GM21619 (cell line): ENCODE results near the gene MAPKBP1.
A peak's percentile ranks its signal among the peaks of the same experiment; 100 is the strongest.
"Not testable (repeated sequence)": the region's sequence is repeated elsewhere in the genome, so short reads cannot be mapped to it uniquely, and the experiment has no call there.

Experiments used
- ATAC-seq: cut with Tn5 transposase; IDR thresholded peaks from one replicate; pipeline ENCODE4 v1.9.1; 2021; ENCODE audit not compliant: unreplicated experiment

The MAPKBP1 gene

GRCh38 chr15:41825572-41826535, 51.6 kb downstream of the MAPKBP1 start:
- no peak for ATAC-seq

DNA sequence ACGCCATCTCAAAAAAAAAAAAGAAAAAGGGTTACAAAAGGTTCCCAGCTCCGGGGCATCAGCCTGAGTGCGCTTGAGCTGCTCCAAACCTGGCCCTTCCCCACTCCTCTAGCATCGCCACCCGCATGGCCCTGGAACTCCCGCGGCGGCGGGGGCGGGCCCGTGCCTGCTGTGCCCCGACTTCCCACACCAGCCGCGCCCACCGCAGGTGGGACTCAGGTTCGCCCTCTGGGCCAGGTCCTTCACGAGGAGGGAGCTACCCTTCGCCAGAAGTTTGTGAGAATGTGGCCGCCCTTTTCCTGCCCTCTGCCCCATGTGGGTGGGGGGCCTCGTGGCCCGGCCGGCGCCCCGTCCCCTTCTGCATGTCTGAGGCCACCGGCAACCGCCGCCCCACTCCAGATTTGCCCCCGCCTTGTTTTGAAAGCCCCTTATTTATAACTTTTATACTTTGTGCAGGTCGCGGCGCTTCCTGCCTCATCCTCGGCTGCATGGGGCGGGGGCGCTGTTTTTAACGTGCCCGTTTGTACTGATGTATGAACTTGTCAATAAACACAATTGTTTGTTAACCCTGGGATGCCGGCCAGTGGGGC, 53.1 kb downstream of the MAPKBP1 start:
- ATAC-seq: peak; percentile 10

- peak; percentile 60 for ATAC-seq
Measured at GRCh38 chr15:41827880-41828806, 53.9 kb downstream of the MAPKBP1 start, which contains the start of gene JMJD7. JMJD7 (plus strand) TSS chr15:41828092; CDS start chr15:41828125, 33 bp downstream.

GRCh38 chr15:41828807-41829141, 54.5 kb downstream of the MAPKBP1 start:
- no peak for ATAC-seq

- ATAC-seq: no peak
Measured at GRCh38 chr15:41829959-41830646, 55.8 kb downstream of the MAPKBP1 start.

DNA sequence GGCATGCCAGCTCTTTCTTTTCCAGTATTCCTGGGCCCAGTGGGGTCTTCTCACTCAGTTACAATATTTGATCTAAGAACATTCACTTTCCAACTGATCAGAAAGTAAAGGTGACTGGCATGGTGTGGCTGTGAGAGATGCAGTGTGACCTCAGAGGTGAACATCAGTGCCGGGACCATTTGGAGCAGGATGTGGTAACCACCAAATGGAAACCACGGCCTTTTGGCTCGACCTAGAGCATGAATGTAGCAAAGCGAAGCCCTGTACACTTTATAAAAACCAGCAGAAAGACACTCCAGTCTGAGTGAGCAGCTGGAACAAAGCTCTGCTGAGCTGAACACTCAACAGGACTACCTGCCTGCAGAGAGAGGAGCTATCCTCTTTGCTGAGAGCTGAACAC, 57.0 kb downstream of the MAPKBP1 start:
- not testable (repeated sequence) for ATAC-seq

DNA sequence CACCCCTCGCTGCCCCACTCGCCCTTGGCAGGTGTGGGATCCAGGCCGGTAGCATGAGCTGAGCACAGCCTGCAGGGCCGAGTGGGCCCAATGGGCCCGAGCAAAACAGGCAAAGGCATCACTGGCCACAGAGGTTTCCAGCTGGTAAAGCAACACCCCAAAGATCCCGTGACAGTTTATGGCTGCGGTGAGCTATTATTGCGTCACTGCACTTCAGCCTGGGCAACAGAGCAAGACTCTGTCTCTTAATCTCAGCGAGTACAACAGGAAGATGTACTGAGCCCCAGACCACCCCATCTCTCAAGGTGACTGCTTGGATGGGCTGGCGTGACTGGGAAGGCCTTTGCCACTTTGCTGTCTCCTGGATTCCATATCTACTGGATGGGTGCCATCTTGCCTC, 57.9 kb downstream of the MAPKBP1 start:
- ATAC-seq: no peak

DNA sequence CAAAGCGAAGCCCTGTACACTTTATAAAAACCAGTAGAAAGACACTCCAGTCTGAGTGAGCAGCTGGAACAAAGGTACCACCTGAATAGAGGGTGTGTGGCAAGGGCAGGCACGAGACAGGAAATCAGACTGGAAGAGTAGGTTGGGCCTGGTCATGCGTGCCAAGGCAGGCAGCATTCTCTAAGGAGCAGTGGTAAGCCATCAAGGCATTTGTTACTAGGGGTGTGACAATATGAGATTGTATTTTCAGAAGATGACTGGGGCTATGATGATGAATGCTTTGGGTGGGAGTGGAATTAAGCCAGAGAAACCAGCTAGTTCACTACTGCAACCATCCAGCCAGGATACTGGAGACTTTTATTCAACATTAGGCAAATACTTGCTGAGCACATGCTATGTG, 58.6 kb downstream of the MAPKBP1 start:
- no peak for ATAC-seq

DNA sequence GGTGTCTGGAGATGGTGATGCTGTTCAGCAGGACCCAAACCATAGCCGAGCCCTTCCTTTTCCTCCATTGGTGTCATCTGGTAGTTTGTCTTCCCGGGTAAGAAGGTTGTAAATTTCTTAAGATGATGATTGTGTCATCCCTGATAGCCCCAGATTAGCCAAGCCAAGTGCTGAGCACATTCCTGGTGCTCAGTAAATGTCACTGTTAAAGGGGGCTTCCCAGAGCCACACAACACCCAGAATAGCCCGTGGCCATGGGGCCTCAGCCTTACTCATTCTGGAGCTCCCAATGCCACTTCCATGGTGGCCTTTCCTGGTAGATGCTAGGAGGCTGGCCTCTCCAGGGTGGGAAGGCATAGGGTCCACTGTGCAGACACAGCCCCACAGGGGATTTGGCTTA, 59.8 kb downstream of the MAPKBP1 start:
- ATAC-seq: no peak

DNA sequence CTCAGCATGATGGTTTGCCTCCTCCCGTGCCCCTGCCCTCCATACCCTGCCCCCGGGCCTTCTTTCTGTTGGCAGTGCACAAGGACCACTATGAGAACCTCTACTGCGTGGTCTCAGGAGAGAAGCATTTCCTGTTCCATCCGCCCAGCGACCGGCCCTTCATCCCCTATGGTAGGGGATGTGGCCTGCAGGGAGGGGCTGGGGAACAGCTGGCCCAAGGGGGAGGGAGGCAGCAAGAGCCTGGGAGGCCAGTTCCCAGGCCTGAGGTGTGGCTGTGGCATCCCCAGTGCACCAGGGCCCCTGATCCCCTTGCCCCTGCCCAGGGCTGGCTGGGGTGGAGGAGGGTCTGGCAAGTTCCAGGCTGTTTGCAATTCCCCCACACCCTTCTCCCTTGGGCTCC, 61.8 kb downstream of the MAPKBP1 start:
- ATAC-seq: no peak

DNA sequence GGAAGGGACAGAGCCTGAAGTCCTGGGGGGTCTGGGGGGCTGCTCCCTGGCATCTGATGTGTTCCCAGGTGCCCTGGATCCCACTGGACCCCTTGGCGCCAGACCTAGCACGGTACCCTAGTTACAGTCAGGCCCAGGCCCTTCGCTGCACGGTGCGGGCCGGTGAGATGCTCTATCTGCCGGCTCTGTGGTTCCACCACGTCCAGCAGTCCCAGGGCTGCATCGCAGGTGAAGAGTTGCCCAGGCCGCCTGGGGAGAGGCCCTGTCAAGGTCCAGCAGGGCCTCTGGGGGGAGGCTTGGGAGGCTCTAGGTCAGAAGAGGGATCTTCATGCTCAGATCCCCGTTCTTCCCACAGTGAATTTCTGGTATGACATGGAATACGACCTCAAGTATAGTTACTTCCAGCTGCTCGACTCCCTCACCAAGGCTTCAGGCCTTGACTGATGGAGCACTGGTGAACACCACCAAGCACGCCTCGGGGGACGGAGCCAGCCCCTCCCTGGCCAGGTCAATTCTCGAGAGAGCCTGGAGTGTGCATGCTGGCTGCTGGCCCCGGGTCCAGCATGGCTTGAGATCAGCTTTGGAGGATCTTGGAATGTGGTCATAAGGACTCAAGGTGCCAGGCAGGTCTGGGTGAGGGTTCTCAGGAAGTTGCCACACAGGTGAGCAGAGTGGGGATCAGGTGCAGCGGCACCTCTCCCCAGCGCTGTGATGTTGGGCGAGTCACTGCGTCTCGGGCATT, 62.6 kb downstream of the MAPKBP1 start:
- ATAC-seq: no peak

GRCh38 chr15:41838400-41838897, 64.2 kb downstream of the MAPKBP1 start, which contains the start of gene PLA2G4B:
PLA2G4B (plus strand) TSS chr15:41838847; CDS start chr15:41838914, 67 bp downstream.
- no peak for ATAC-seq

GRCh38 chr15:41839781-41840491, 65.7 kb downstream of the MAPKBP1 start:
- ATAC-seq: no peak

DNA sequence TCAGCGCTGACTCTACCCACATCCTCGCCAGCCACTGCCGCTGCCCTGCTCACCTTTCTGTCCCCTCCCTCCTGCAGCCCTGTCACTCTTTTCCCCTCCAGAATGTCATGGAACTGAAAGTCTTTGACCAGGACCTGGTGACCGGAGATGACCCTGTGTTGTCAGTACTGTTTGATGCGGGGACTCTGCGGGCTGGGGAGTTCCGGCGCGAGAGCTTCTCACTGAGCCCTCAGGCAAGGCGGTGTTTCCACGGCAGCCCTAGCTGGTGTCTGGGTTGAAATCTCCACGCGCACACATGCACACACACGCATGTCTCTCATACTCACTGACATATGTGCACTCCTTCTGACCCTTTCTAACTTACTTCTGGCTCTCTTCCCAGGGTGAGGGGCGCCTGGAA, 66.4 kb downstream of the MAPKBP1 start:
- ATAC-seq: no peak

DNA sequence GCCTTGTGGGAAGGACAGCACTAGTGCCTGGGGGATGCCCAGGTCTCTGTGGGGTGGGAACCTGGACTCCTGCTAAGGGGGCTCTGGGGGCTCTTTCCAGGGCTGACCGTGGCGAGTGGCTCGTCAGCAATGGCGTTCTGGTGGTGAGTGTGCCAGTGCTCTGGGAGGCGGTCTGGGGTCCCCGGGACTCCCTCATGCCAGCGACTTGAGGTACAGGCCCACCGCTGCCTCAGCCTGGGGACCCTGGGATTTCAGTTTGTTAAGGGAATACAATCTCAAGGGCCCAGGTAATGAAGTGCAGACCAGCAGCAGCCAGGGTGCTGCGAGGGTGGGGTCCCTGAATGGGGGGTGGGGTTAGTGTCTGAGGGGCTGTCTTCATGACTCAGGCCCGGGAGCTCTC, 66.8 kb downstream of the MAPKBP1 start:
- ATAC-seq: no peak

DNA sequence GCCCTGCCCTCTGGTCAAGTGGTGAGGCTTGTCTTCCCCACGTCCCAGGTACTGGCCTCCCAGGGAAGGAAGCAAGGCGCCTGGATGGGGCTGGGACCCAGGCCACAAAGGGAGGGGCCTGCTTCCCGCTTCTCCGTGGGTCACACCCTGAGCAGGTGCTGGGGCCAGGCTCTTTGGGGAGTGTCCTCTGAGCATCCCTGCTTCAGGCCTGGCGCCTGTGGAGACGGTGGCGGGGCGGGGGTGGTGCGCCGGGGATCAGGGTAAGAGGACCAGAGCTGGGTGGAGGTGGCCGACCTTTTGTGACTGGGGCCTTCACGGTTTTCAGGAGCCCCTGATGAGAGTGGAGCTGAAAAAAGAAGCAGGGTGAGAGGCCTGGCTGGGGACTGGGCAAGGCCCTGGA, 67.9 kb downstream of the MAPKBP1 start:
- no peak for ATAC-seq

DNA sequence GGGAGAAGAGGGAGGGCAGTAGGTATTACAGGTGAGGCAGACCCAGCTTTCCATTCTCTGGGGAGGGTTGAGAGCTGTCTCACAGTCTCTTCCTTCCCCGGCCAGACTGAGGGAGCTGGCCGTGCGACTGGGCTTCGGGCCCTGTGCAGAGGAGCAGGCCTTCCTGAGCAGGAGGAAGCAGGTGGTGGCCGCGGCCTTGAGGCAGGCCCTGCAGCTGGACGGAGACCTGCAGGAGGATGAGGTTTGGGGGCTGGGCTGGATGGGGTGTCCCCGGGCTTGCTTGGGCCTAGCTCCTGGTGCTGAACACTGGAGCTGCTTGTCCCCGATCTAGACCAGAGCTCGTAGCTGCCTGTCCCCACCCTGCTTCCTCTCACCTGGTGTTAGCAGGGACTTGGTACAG, 69.3 kb downstream of the MAPKBP1 start:
- no peak for ATAC-seq

- ATAC-seq: no peak
Measured at GRCh38 chr15:41844814-41845213, 70.5 kb downstream of the MAPKBP1 start.

DNA sequence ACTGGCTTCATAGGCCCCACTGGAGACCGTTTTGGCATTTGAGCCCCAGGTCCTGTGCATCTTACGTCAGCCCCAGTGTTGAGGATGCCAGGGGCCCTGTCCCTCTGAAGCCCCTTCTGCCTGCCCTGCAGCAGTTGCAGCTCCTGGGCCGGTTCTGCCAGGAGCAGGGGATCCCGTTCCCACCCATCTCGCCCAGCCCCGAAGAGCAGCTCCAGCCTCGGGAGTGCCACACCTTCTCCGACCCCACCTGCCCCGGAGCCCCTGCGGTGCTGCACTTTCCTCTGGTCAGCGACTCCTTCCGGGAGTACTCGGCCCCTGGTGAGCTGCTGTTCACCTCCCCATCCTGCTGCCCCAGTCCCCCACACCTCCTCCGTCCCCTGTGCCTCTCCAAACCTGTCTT, 72.9 kb downstream of the MAPKBP1 start:
- ATAC-seq: no peak
